Peyer's patch (tissue), 4 donors: Measurements from ENCODE around the gene TAPBPL. TPM values are rescaled to one million over a fixed set of nuclear protein-coding genes. Genes with fewer than 3 reads are reported as not detected.
A peak's percentile ranks its signal among the peaks of the same experiment; 100 is the strongest.

Experiments
- DNase-seq, 3 donors: peaks; one replicate each; pipeline ENCODE4 v3.0.0-alpha.2; 2017 to 2019
- H3K27ac ChIP-seq, 4 donors: fragments of 200-600 bp; sonication (generic); one replicate each; pipeline ENCODE4 v1.5.1; 2016 to 2019
- H3K27me3 ChIP-seq, 2 donors: fragments of 200-600 bp; sonication (generic); one replicate each; pipeline ENCODE4 v1.5.1; 2019
- H3K36me3 ChIP-seq, 3 donors: fragments of 200-600 bp; sonication (generic); one replicate each; pipeline ENCODE4 v1.5.1; 2016 to 2019
- H3K4me1 ChIP-seq, 4 donors: fragments of 200-600 bp; sonication (generic); one replicate each; pipeline ENCODE4 v1.5.1; 2016 to 2019
- H3K4me3 ChIP-seq, 4 donors: fragments of 200-600 bp; sonication (generic); 1 replicate in 3 of 4; 2 replicates in 1 of 4; pipeline ENCODE4 v1.5.1; 2016 to 2019; ENCODE audit warnings: mild to moderate bottlenecking in 1 of 4
- H3K9me3 ChIP-seq, 4 donors: fragments of 200-600 bp; sonication (generic); one replicate each; pipeline ENCODE4 v1.5.1; 2016 to 2019; ENCODE audit warnings: mild to moderate bottlenecking in 1 of 4
- CTCF ChIP-seq, 6 experiments: fragments of 450-650 bp in 4 of 6; fragments of 200-600 bp in 2 of 6; sonication (generic) in 1 of 6; IDR thresholded peaks; one replicate each; pipeline ENCODE4 v1.5.1; 2017 to 2019; ENCODE audit warnings: antibody characterized with exemption in 6 of 6, mild to moderate bottlenecking in 3 of 6, moderate library complexity in 1 of 6
- POLR2A ChIP-seq, 2 donors: fragments of 450-650 bp; IDR thresholded peaks; one replicate each; pipeline ENCODE4 v1.5.1; 2017; ENCODE audit warnings: antibody characterized with exemption in 2 of 2, mild to moderate bottlenecking in 2 of 2, moderate library complexity in 2 of 2
- total RNA-seq, 4 donors: library from RNA; depleted of rRNA; stranded (reverse); fragments of >200 nt; gene quantifications; one replicate each; pipeline ENCODE4 v1.1.0, GENCODE V29; 2016

The TAPBPL gene, protein sequence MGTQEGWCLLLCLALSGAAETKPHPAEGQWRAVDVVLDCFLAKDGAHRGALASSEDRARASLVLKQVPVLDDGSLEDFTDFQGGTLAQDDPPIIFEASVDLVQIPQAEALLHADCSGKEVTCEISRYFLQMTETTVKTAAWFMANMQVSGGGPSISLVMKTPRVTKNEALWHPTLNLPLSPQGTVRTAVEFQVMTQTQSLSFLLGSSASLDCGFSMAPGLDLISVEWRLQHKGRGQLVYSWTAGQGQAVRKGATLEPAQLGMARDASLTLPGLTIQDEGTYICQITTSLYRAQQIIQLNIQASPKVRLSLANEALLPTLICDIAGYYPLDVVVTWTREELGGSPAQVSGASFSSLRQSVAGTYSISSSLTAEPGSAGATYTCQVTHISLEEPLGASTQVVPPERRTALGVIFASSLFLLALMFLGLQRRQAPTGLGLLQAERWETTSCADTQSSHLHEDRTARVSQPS
- 100 to 1,000 TPM in 2 of 4 donors, 10 to 100 TPM in 2; 44.6 to 124 (median 95.5) TPM for total RNA-seq

- Histone ChIP-seq H3K27me3 (no peaks in the 10 kb centered on the region), H3K36me3 (peaks cover 0 to 35% (median 0%) of the 10 kb centered on the region in 3 donors), H3K4me1 (peaks cover 0 to 24% (median 15%) of the 10 kb centered on the region in 4 donors), H3K4me3 (peak within 1 kb of the TSS; percentile 53 to 79 (median 66)), H3K27ac (peak within 1 kb of the TSS; percentile 89 to 98 (median 94)), H3K9me3 (no peaks in the 10 kb centered on the region)
- no peak for TF ChIP-seq CTCF (IDR thresholded peaks at IDR 0.05)
- peak; percentile 49 to 52 for TF ChIP-seq POLR2A (IDR thresholded peaks at IDR 0.05)
- peak; percentile 85 to 91 (median 89) for DNase-seq
These were observed at the start of gene TAPBPL for GRCh38 chr12:6451348-6452244. Gene TAPBPL (plus strand): TSS chr12:6452042. CDS start chr12:6452249, 207 bp downstream.

DNA sequence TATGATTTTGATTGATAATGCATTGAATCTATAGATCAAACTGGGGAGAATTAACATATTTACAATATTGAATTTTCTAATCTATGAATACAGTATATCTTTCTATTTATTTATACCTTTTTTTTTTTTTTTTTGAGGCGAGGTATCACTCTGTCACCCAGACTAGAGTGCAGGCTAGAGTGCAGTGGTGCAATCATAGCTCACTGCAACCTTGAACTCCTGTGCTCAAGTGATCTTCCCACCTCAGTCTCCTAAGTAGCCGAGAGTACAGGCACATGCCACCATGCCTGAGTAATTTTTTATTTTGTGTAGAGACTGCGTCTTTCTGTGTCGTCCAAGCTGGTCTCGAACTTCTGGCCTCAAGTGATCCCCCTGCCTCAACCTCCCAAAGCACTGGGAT, 47.5 kb upstream of the TAPBPL start:
- TF ChIP-seq POLR2A (IDR thresholded peaks at IDR 0.05): no peak
- TF ChIP-seq CTCF (IDR thresholded peaks at IDR 0.05): no peak
- no peak overlapping the region for H3K27ac ChIP-seq
- no peaks in the 10 kb centered on the region for H3K27me3 ChIP-seq
- H3K4me3 ChIP-seq: no peak overlapping the region
- no peaks in the 10 kb centered on the region for H3K9me3 ChIP-seq
- no peaks in the 10 kb centered on the region for H3K36me3 ChIP-seq
- no peak for DNase-seq
- peaks cover 0 to 3% (median 0%) of the 10 kb centered on the region in 4 donors for H3K4me1 ChIP-seq

- H3K27me3 ChIP-seq: no peaks in the 10 kb centered on the region
- H3K9me3 ChIP-seq: no peaks in the 10 kb centered on the region
- DNase-seq: no peak
- no peak overlapping the region for H3K4me3 ChIP-seq
- H3K27ac ChIP-seq: no peak overlapping the region
- no peaks in the 10 kb centered on the region for H3K36me3 ChIP-seq
- H3K4me1 ChIP-seq: no peaks in the 10 kb centered on the region
- TF ChIP-seq CTCF (IDR thresholded peaks at IDR 0.05): no peak
- TF ChIP-seq POLR2A (IDR thresholded peaks at IDR 0.05): no peak
These were observed 45.9 kb upstream of the TAPBPL start for GRCh38 chr12:6405963-6406362.

GRCh38 chr12:6407236-6407954, 44.4 kb upstream of the TAPBPL start:
- Histone ChIP-seq H3K27me3 (no peaks in the 10 kb centered on the region), H3K9me3 (no peaks in the 10 kb centered on the region), H3K4me1 (no peaks in the 10 kb centered on the region), H3K4me3 (no peak overlapping the region), H3K27ac (no peak overlapping the region), H3K36me3 (no peaks in the 10 kb centered on the region)
- DNase-seq: no peak
- TF ChIP-seq CTCF (IDR thresholded peaks at IDR 0.05) (no peak), POLR2A (IDR thresholded peaks at IDR 0.05) (no peak)

DNA sequence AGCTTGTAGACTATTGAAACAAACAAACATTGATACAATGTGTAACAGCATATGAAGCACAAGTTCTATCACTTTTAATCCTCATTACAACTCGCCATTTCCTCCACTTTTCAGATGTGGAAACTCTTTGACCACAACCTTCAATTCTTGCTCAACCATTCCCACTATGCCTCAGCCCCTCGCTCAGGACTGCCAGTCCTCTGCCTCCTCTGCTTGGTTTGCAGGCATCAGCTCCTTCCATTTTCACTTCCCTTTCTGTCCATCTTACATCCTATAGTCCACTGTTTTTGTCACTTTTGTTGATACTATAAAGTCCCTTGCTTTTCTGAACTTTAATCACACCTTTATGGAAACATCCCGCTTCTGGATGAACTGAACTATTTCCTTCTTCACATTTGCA, 35.2 kb upstream of the TAPBPL start:
- H3K9me3 ChIP-seq: no peaks in the 10 kb centered on the region
- H3K27me3 ChIP-seq: no peaks in the 10 kb centered on the region
- H3K36me3 ChIP-seq: no peaks in the 10 kb centered on the region
- TF ChIP-seq POLR2A (IDR thresholded peaks at IDR 0.05) (no peak), CTCF (IDR thresholded peaks at IDR 0.05) (no peak)
- H3K27ac ChIP-seq: no peak overlapping the region
- no peak overlapping the region for H3K4me3 ChIP-seq
- DNase-seq: no peak
- H3K4me1 ChIP-seq: no peaks in the 10 kb centered on the region
